NB4 (cell line): ENCODE results near the gene WNT3.

ENCODE experiments used
- MYC ChIP-seq: IDR thresholded peaks from 2 replicates; pipeline ENCODE4 v1.6.1; 2011; ENCODE audit warnings: low read depth, low read length
- POLR2A ChIP-seq: IDR thresholded peaks from 2 replicates; pipeline ENCODE4 v1.6.1; 2011; ENCODE audit warnings: mild to moderate bottlenecking; ENCODE audit not compliant: insufficient read length; ENCODE audit errors: extremely low read depth
- TF ChIP-seq, protein P1 (sequence below): IDR thresholded peaks from one replicate; pipeline ENCODE4 v1.5.1; 2012; ENCODE audit warnings: low read depth, low read length
- TF ChIP-seq, protein P2 (sequence below): IDR thresholded peaks from 2 replicates; pipeline ENCODE4 v1.6.1; 2011; ENCODE audit warnings: low read depth, low read length

DNA sequence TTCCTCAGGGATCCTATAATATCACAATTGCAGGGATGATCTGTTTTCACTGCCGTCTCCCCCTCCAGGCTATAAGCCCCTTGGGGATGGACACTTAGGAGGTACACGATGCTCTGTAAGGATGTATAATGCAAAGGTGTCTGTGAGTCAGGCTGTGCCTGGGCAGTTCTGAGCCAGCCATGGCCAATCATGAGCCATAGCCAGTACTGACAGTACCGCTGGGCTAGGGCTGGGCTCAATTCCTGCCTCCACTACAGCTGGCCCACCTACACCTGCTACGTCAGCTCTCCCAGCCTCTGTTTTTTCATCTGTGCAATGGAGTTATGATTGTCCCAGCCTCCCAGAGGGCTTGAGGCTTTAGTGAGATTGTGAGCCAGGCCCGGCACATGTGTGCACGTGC lies 30.0 kb upstream of the WNT3 start:
- TF ChIP-seq, protein P1, sequence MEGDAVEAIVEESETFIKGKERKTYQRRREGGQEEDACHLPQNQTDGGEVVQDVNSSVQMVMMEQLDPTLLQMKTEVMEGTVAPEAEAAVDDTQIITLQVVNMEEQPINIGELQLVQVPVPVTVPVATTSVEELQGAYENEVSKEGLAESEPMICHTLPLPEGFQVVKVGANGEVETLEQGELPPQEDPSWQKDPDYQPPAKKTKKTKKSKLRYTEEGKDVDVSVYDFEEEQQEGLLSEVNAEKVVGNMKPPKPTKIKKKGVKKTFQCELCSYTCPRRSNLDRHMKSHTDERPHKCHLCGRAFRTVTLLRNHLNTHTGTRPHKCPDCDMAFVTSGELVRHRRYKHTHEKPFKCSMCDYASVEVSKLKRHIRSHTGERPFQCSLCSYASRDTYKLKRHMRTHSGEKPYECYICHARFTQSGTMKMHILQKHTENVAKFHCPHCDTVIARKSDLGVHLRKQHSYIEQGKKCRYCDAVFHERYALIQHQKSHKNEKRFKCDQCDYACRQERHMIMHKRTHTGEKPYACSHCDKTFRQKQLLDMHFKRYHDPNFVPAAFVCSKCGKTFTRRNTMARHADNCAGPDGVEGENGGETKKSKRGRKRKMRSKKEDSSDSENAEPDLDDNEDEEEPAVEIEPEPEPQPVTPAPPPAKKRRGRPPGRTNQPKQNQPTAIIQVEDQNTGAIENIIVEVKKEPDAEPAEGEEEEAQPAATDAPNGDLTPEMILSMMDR = no peak
- TF ChIP-seq POLR2A (no peak), MYC (no peak)
- TF ChIP-seq, protein P2, sequence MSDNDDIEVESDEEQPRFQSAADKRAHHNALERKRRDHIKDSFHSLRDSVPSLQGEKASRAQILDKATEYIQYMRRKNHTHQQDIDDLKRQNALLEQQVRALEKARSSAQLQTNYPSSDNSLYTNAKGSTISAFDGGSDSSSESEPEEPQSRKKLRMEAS = no peak
